Posterior vena cava (tissue), 2 donors: ENCODE data around the gene AGBL1. TPM values are rescaled to one million over a fixed set of nuclear protein-coding genes. Genes with fewer than 3 reads are reported as not detected.
"Not testable (repeated sequence)": the region's sequence is repeated elsewhere in the genome, so short reads cannot be mapped to it uniquely, and the experiment has no call there.

Experiments
- DNase-seq: peaks from one replicate; pipeline ENCODE4 v3.0.0-alpha.2; 2020; ENCODE audit warnings: low spot score
- intact Hi-C, 2 donors: fragments of 100-400 bp; cut with DNase I; formaldehyde crosslinking; loops; one replicate each; pipeline versions ENCODE4 v1.14.1 to v1.14.2; 2022 to 2023
- total RNA-seq, 2 donors: library from RNA; stranded (reverse); fragmentation: NEBNext Ultra II Directional; extraction: Animal tissue kit (Norgen Biotek cat#: 25700); gene quantifications; one replicate each; pipeline ENCODE4 v1.2.1, GENCODE V29; 2021
- donor health status: DM: yes; HTN: yes; CAD: no.
- donor health status: DM: yes; HTN: yes; CAD: no.

Gene AGBL1
- total RNA-seq, 2 donors from 2014 or later, result not detected

DNA sequence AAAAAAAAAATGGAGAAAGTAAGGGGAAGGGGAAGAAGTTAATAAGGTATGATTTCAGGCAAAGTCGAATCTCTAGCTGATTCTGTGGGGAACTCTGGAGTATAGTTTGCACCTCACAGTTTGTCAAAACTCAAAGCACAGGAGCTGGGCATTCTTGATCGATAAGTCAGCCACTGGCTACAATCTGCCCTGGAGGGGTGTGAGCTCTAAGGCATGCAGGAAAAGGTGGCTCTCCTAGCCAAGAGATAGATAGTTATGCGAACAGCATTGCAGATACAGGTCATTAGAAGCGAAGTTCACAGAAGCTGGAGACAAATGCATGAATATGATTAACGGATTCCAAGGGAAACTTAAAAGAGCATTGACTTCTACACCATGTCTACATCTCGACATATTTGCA lies 952.6 kb downstream of the AGBL1 start:
- intact Hi-C loops, result no loop called here
- DNase-seq, result no peak

- DNase-seq, result no peak
- intact Hi-C loops, result no loop called here
Measured at GRCh38 chr15:87033056-87033455, 953.4 kb downstream of the AGBL1 start.

DNA sequence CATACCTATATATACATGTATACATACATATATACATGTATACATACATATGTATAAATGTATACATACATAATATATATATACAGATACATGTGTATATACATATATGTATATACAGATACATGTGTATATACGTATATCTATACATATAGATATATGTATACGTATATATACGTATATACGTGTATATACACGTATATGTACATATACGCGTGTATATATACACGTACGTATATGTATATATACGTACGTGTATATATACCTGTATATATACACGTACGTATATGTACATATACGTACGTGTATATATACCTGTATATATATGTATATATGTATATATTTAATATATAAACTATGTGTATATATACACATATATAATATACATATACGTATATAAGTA lies 955.2 kb downstream of the AGBL1 start:
- intact Hi-C loops, result no loop called here
- DNase-seq, result no peak

GRCh38 chr15:87038404-87038803 lies 958.7 kb downstream of the AGBL1 start:
- intact Hi-C loops, result no loop called here
- DNase-seq, result no peak

DNA sequence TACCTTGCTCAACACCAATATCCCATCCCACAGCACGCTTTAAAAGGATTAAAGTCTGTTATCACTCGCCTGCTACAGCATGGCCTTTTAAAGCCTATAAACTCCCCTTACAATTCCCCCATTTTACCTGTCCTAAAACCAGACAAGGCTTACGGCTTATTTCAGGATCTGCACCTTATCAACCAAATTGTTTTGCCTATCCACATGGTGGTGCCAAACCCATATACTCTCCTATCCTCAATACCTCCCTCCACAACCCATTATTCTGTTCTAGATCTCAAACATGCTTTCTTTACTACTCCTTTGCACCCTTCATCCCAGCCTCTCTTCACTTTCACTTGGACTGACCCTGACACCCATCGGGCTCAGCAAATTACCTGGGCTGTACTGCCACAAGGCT lies 962.9 kb downstream of the AGBL1 start:
- DNase-seq, intact Hi-C loops: not testable (repeated sequence)

DNA sequence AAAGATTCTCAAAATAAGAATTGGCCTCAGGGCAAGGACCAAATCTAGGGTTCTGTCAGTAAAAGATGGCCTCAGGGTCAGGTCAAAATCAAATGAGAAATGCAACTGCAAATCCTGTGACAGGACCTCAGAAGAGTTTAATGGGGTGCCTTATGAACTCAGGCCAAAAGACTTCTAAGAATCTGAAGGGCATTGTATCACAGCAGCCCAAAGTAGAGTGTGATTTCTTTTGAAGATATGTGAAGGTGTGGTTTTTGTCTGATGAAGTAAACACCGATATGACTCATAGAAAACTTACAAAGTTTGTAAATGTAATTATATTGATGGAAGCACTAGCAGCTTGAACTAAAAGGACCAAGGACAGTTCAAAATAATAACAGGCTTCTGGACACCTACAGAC lies 966.1 kb downstream of the AGBL1 start:
- DNase-seq, result no peak
- intact Hi-C loops, result no loop called here

GRCh38 chr15:87047203-87047965 lies 967.7 kb downstream of the AGBL1 start:
- intact Hi-C loops, result no loop called here

More at GRCh38 chr15:87047203-87047965, 967.7 kb downstream of the AGBL1 start:
- DNase-seq, result no peak
